MCF 10A (cell line): Measurements from ENCODE around the gene FOS. TPM values are rescaled to one million over a fixed set of nuclear protein-coding genes. Genes with fewer than 3 reads are reported as not detected.

Experiments
- BruUV-seq: library from RNA; stranded (reverse); fragments of 400-500 nt; replicated peaks from 2 replicates; lab custom pipeline; 2021; lab: Mats Ljungman, UMichigan
- CTCF ChIA-PET: fragments of 300-600 bp; sonication (Branson Sonifier 250); formaldehyde crosslinking; extraction: SDS; loops from one replicate; lab custom pipeline; 2021; ENCODE audit warnings: antibody characterized with exemption, inconsistent platforms; lab: Yijun Ruan, JAX
- POLR2A ChIA-PET: fragments of 300-600, 350-650 bp; sonication (Branson Sonifier 250); formaldehyde crosslinking; extraction: SDS; loops from one replicate; lab custom pipeline; 2020; ENCODE audit warnings: antibody characterized with exemption, inconsistent platforms; lab: Yijun Ruan, JAX
- DNase-seq: peaks from one replicate; pipeline ENCODE4 v3.0.0-alpha.2; 2018; ENCODE audit not compliant: unreplicated experiment
- H3K27ac Mint-ChIP-seq: one replicate; pipeline ENCODE4 v1.8.0; 2022; ENCODE audit warnings: mild to moderate bottlenecking, low read depth, mixed read lengths; ENCODE audit not compliant: unreplicated experiment
- H3K27me3 Mint-ChIP-seq: one replicate; pipeline ENCODE4 v1.8.0; 2022; ENCODE audit warnings: mixed read lengths; ENCODE audit not compliant: insufficient read depth, unreplicated experiment
- H3K36me3 Mint-ChIP-seq: one replicate; pipeline ENCODE4 v1.8.0; 2022; ENCODE audit warnings: mild to moderate bottlenecking, moderate library complexity, mixed read lengths; ENCODE audit not compliant: insufficient read depth, unreplicated experiment
- H3K4me1 Mint-ChIP-seq: one replicate; pipeline ENCODE4 v1.8.0; 2022; ENCODE audit warnings: mixed read lengths; ENCODE audit not compliant: insufficient read depth, unreplicated experiment
- H3K4me3 Mint-ChIP-seq: one replicate; pipeline ENCODE4 v1.8.0; 2022; ENCODE audit warnings: mild to moderate bottlenecking, moderate library complexity, mixed read lengths; ENCODE audit not compliant: unreplicated experiment
- H3K9me3 Mint-ChIP-seq: one replicate; pipeline ENCODE4 v1.8.0; 2022; ENCODE audit warnings: mixed read lengths; ENCODE audit not compliant: unreplicated experiment
- intact Hi-C: fragments of 100-400 bp; cut with micrococcal nuclease; formaldehyde crosslinking; loops from 2 replicates; pipeline ENCODE4 v1.14.1; 2022
- total RNA-seq: library from RNA; stranded (reverse); gene quantifications from 2 replicates; pipeline ENCODE4 v1.2.3, GENCODE V29; 2022
- TF ChIP-seq, protein P1 (sequence below): fragments of 200-600 bp; IDR thresholded peaks from one replicate; pipeline ENCODE4 v1.8.0; 2022; ENCODE audit warnings: antibody characterized with exemption, mild to moderate bottlenecking; ENCODE audit not compliant: unreplicated experiment

The FOS gene
- total RNA-seq, 1 experiment from 2014 or later = 139 TPM

DNA sequence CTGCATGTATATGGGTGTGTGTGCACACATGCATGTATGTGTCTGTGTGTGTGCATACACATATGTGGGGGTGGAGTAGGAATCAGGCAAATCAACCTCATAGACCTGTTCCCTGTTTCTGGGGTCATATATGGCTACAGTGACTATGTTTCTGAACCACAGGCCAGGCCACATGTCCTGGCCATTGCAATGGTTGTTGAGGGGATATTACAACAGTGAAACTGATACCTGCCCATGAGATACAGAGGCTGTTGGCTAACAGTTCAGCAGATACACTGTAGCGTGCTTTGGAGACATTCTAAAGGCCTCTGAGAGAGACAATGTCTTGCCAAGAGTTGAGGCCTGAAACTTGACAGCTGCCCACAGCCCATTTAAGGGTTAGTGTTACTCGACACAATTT, 47.3 kb upstream of the FOS start:
- DNase-seq = no peak
- no TSS peak for BruUV-seq
- H3K27ac Mint-ChIP-seq = peak overlapping the region; percentile 94
- ChIA-PET CTCF (no interaction called here), POLR2A (interaction anchor here (1.1 to 6.4 kb wide), 5 partner anchors 10 to 104 kb away, joined by 3 to 49 read pairs (median 9); partner anchors contain the start of gene NEK9)
- intact Hi-C loops = loop anchor here (2.0 kb wide), 1 partner anchor 23 kb away; no protein-coding TSS in a partner anchor
- H3K36me3 Mint-ChIP-seq = no peaks in the 10 kb centered on the region
- TF ChIP-seq, protein P1, sequence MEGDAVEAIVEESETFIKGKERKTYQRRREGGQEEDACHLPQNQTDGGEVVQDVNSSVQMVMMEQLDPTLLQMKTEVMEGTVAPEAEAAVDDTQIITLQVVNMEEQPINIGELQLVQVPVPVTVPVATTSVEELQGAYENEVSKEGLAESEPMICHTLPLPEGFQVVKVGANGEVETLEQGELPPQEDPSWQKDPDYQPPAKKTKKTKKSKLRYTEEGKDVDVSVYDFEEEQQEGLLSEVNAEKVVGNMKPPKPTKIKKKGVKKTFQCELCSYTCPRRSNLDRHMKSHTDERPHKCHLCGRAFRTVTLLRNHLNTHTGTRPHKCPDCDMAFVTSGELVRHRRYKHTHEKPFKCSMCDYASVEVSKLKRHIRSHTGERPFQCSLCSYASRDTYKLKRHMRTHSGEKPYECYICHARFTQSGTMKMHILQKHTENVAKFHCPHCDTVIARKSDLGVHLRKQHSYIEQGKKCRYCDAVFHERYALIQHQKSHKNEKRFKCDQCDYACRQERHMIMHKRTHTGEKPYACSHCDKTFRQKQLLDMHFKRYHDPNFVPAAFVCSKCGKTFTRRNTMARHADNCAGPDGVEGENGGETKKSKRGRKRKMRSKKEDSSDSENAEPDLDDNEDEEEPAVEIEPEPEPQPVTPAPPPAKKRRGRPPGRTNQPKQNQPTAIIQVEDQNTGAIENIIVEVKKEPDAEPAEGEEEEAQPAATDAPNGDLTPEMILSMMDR = no peak
- no peaks in the 10 kb centered on the region for H3K27me3 Mint-ChIP-seq
- peaks cover 44% of the 10 kb centered on the region for H3K4me1 Mint-ChIP-seq
- no peaks in the 10 kb centered on the region for H3K9me3 Mint-ChIP-seq
- H3K4me3 Mint-ChIP-seq = no peak overlapping the region

DNA sequence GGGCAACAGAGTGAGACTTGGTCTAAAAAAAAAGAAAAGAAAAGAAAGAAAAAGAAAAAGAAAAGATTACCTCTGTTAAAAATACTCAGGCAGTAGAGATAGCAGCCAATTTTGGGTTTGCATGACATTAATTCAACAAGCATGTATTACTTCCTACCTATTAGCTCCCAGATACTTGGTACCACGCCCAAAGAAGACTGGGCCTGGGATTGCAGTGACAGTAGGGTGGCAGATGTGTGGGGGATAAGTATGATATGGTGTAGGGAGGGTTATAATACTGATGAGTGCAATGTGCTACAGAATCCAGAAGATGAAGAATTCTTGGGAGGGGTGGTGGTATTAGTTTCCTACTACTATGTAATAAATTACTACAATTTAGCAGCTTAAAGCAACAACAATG, 46.4 kb upstream of the FOS start:
- CTCF ChIA-PET = interaction anchor here (0.5 kb wide), 1 partner anchor 19 kb away, joined by 3 read pairs; no protein-coding TSS in a partner anchor
- POLR2A ChIA-PET = interaction anchor here (0.6 to 6.4 kb wide), 6 partner anchors 9 to 160 kb away, joined by 3 to 49 read pairs (median 4); partner anchors contain the start of gene FOS
- H3K9me3 Mint-ChIP-seq = no peaks in the 10 kb centered on the region
- H3K27ac Mint-ChIP-seq = peak overlapping the region; percentile 94
- H3K4me1 Mint-ChIP-seq = peaks cover 44% of the 10 kb centered on the region
- no peaks in the 10 kb centered on the region for H3K27me3 Mint-ChIP-seq
- H3K4me3 Mint-ChIP-seq = no peak overlapping the region
- H3K36me3 Mint-ChIP-seq = no peaks in the 10 kb centered on the region
- DNase-seq = no peak
- intact Hi-C loops = no loop called here
- TF ChIP-seq, protein P1 = no peak
- no TSS peak for BruUV-seq

DNA sequence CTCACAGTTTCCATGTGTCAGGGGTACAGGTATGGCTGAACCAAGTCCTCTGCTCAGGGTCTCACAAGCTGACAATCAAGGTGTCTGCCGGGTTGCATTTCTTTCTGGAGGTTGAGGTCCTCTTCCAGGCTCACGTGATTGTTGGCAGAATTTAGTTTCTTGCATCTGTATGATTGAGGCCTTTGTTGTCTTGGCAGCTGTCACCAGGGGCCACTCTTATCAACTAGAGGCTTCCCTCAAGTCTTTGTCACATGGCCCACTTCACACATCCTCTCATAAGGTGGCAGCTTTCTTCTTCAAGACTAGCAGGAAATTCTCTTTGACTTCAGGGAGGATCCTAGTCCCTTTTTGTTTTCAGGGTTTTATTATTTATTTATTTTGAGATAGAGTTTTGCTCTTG, 46.0 kb upstream of the FOS start:
- BruUV-seq = no TSS peak
- CTCF ChIA-PET = interaction anchor here (0.5 to 0.9 kb wide), 3 partner anchors 10 to 48 kb away, joined by 3 to 7 read pairs (median 4); no protein-coding TSS in a partner anchor

More for the DNA sequence above, 46.0 kb upstream of the FOS start:
- H3K4me3 Mint-ChIP-seq = no peak overlapping the region
- no peaks in the 10 kb centered on the region for H3K9me3 Mint-ChIP-seq
- DNase-seq = no peak
- POLR2A ChIA-PET = interaction anchor here (0.6 to 6.4 kb wide), 7 partner anchors 9 to 161 kb away, joined by 3 to 49 read pairs (median 4); partner anchors contain the start of gene FOS
- H3K27me3 Mint-ChIP-seq = no peaks in the 10 kb centered on the region
- peaks cover 46% of the 10 kb centered on the region for H3K4me1 Mint-ChIP-seq
- TF ChIP-seq, protein P1 = no peak
- H3K27ac Mint-ChIP-seq = peak overlapping the region; percentile 94
- H3K36me3 Mint-ChIP-seq = no peaks in the 10 kb centered on the region
- intact Hi-C loops = no loop called here
